ENCODE data around the gene NMNAT1. TPM values are rescaled to one million over a fixed set of nuclear protein-coding genes. Genes with fewer than 3 reads are reported as not detected.
A peak's percentile ranks its signal among the peaks of the same experiment; 100 is the strongest.
"Not testable (repeated sequence)": the region's sequence is repeated elsewhere in the genome, so short reads cannot be mapped to it uniquely, and the experiment has no call there.

Gene NMNAT1
- total and polyA plus RNA-seq, 5 donors, result 13.1 to 19.1 (median 17.8) TPM

GRCh38 chr1:9989773-9990172 is 46.5 kb downstream of the NMNAT1 start:
- H3K4me1 ChIP-seq (ENCODE audit: control insufficient read depth, insufficient read depth, low read length), result peaks cover 3% of the 10 kb centered on the region
- no peaks in the 10 kb centered on the region for H3K27me3 ChIP-seq (ENCODE audit: control insufficient read depth, insufficient read depth)
- H3K4me3 ChIP-seq (ENCODE audit: low read length), result no peak overlapping the region
- no peak for DNase-seq
- intact Hi-C loops (cut with DNase I), result no loop called here
- ATAC-seq, result no peak
- WGBS, result 84% methylated on average over 5 of the region's 5 CpGs
- no peaks in the 10 kb centered on the region for H3K9me3 ChIP-seq (ENCODE audit: control insufficient read depth, low read length)
- H3K27ac ChIP-seq (ENCODE audit: low read length), result no peak overlapping the region

GRCh38 chr1:9990944-9991343 is 47.7 kb downstream of the NMNAT1 start:
- no peaks in the 10 kb centered on the region for H3K27me3 ChIP-seq (ENCODE audit: control insufficient read depth, insufficient read depth)
- 38% methylated on average over 2 of the region's 2 CpGs for WGBS
- no peaks in the 10 kb centered on the region for H3K9me3 ChIP-seq (ENCODE audit: control insufficient read depth, low read length)
- peaks cover 3% of the 10 kb centered on the region for H3K4me1 ChIP-seq (ENCODE audit: control insufficient read depth, insufficient read depth, low read length)
- H3K27ac ChIP-seq (ENCODE audit: low read length), result peak overlapping the region; percentile 14
- no peak overlapping the region for H3K4me3 ChIP-seq (ENCODE audit: low read length)
- DNase-seq (peak; percentile 47 to 73 (median 62)), ATAC-seq (peak; percentile 77 to 82)
- intact Hi-C loops (cut with DNase I), result no loop called here

- 62% methylated on average over 5 of the region's 5 CpGs for WGBS
- intact Hi-C loops (cut with DNase I), result no loop called here
- Histone ChIP-seq H3K4me1 (ENCODE audit: control insufficient read depth, insufficient read depth, low read length) (peaks cover 3% of the 10 kb centered on the region), H3K27me3 (ENCODE audit: control insufficient read depth, insufficient read depth) (no peaks in the 10 kb centered on the region), H3K27ac (ENCODE audit: low read length) (peak overlapping the region; percentile 86), H3K9me3 (ENCODE audit: control insufficient read depth, low read length) (no peaks in the 10 kb centered on the region), H3K4me3 (ENCODE audit: low read length) (no peak overlapping the region)
- no peak for DNase-seq
- peak in 1 of 2 donors; percentile 73 for ATAC-seq
Measured at GRCh38 chr1:9992910-9993309, 49.6 kb downstream of the NMNAT1 start.

GRCh38 chr1:9993561-9994075 is 50.3 kb downstream of the NMNAT1 start:
- WGBS, result 64% methylated on average over 7 of the region's 7 CpGs
- Histone ChIP-seq H3K27me3 (ENCODE audit: control insufficient read depth, insufficient read depth) (no peaks in the 10 kb centered on the region), H3K27ac (ENCODE audit: low read length) (peak overlapping the region; percentile 86), H3K4me1 (ENCODE audit: control insufficient read depth, insufficient read depth, low read length) (peaks cover 3% of the 10 kb centered on the region), H3K9me3 (ENCODE audit: control insufficient read depth, low read length) (no peaks in the 10 kb centered on the region), H3K4me3 (ENCODE audit: low read length) (no peak overlapping the region)
- DNase-seq, result no peak
- intact Hi-C loops (cut with DNase I), result no loop called here
- ATAC-seq, result no peak

GRCh38 chr1:9996624-9997582 is 53.6 kb downstream of the NMNAT1 start, which contains the start of gene RBP7:
Gene RBP7, plus strand, starts transcription at chr1:9997228. Its CDS starts 31 bp downstream, at chr1:9997259.
- H3K4me1 ChIP-seq (ENCODE audit: control insufficient read depth, insufficient read depth, low read length), result no peaks in the 10 kb centered on the region
- peak within 1 kb of the TSS; percentile 40 for H3K27ac ChIP-seq (ENCODE audit: low read length)
- peak within 1 kb of the TSS; percentile 66 for H3K4me3 ChIP-seq (ENCODE audit: low read length)
- H3K9me3 ChIP-seq (ENCODE audit: control insufficient read depth, low read length), result no peaks in the 10 kb centered on the region
- ATAC-seq, result peak; percentile 73 to 74
- H3K27me3 ChIP-seq (ENCODE audit: control insufficient read depth, insufficient read depth), result no peaks in the 10 kb centered on the region
- peak; percentile 23 to 78 (median 76) for DNase-seq
- intact Hi-C loops (cut with DNase I), result no loop called here
- 7% methylated on average over 71 of the region's 71 CpGs for WGBS

- no peak overlapping the region for H3K27ac ChIP-seq (ENCODE audit: low read length)
- no peaks in the 10 kb centered on the region for H3K27me3 ChIP-seq (ENCODE audit: control insufficient read depth, insufficient read depth)
- ATAC-seq, result no peak
- WGBS, result 81% methylated on average over 8 of the region's 8 CpGs
- no peaks in the 10 kb centered on the region for H3K9me3 ChIP-seq (ENCODE audit: control insufficient read depth, low read length)
- DNase-seq, result no peak
- H3K4me1 ChIP-seq (ENCODE audit: control insufficient read depth, insufficient read depth, low read length), result no peaks in the 10 kb centered on the region
- no peak overlapping the region for H3K4me3 ChIP-seq (ENCODE audit: low read length)
- intact Hi-C loops (cut with DNase I), result no loop called here
Measured at GRCh38 chr1:10001016-10001665, 57.9 kb downstream of the NMNAT1 start.

- H3K27ac ChIP-seq (ENCODE audit: low read length); H3K27me3 ChIP-seq (ENCODE audit: control insufficient read depth, insufficient read depth); H3K9me3 ChIP-seq (ENCODE audit: control insufficient read depth, low read length); intact Hi-C loops (cut with DNase I); H3K4me1 ChIP-seq (ENCODE audit: control insufficient read depth, insufficient read depth, low read length); ATAC-seq; H3K4me3 ChIP-seq (ENCODE audit: low read length); DNase-seq: not testable (repeated sequence)
- WGBS, result 93% methylated on average over 8 of the region's 8 CpGs
Measured at GRCh38 chr1:10005248-10005647, 62.0 kb downstream of the NMNAT1 start.

GRCh38 chr1:10007169-10007568 is 63.9 kb downstream of the NMNAT1 start:
- H3K4me1 ChIP-seq (ENCODE audit: control insufficient read depth, insufficient read depth, low read length), result no peaks in the 10 kb centered on the region
- 46% methylated on average over 4 of the region's 4 CpGs for WGBS
- ATAC-seq (no peak), DNase-seq (no peak)
- no peaks in the 10 kb centered on the region for H3K27me3 ChIP-seq (ENCODE audit: control insufficient read depth, insufficient read depth)
- H3K4me3 ChIP-seq (ENCODE audit: low read length), result no peak overlapping the region
- no peaks in the 10 kb centered on the region for H3K9me3 ChIP-seq (ENCODE audit: control insufficient read depth, low read length)
- intact Hi-C loops (cut with DNase I), result no loop called here
- no peak overlapping the region for H3K27ac ChIP-seq (ENCODE audit: low read length)

- Histone ChIP-seq H3K27ac (ENCODE audit: low read length) (no peak overlapping the region), H3K4me3 (ENCODE audit: low read length) (no peak overlapping the region), H3K27me3 (ENCODE audit: control insufficient read depth, insufficient read depth) (no peaks in the 10 kb centered on the region), H3K4me1 (ENCODE audit: control insufficient read depth, insufficient read depth, low read length) (no peaks in the 10 kb centered on the region), H3K9me3 (ENCODE audit: control insufficient read depth, low read length) (no peaks in the 10 kb centered on the region)
- ATAC-seq (no peak), DNase-seq (no peak)
- 83% methylated on average over 5 of the region's 5 CpGs for WGBS
- intact Hi-C loops (cut with DNase I), result no loop called here
Measured at GRCh38 chr1:10014016-10014415, 70.7 kb downstream of the NMNAT1 start.

GRCh38 chr1:10019561-10019960 is 76.3 kb downstream of the NMNAT1 start:
- Histone ChIP-seq H3K27me3 (ENCODE audit: control insufficient read depth, insufficient read depth) (no peaks in the 10 kb centered on the region), H3K27ac (ENCODE audit: low read length) (no peak overlapping the region), H3K4me1 (ENCODE audit: control insufficient read depth, insufficient read depth, low read length) (no peaks in the 10 kb centered on the region), H3K9me3 (ENCODE audit: control insufficient read depth, low read length) (no peaks in the 10 kb centered on the region), H3K4me3 (ENCODE audit: low read length) (no peak overlapping the region)
- DNase-seq (no peak), ATAC-seq (peak; percentile 26 to 67)
- intact Hi-C loops (cut with DNase I), result no loop called here

GRCh38 chr1:10020086-10020485 is 76.8 kb downstream of the NMNAT1 start:
- intact Hi-C loops (cut with DNase I), result no loop called here
- no peak for ATAC-seq
- WGBS, result 77% methylated on average over 3 of the region's 3 CpGs
- Histone ChIP-seq H3K27ac (ENCODE audit: low read length) (no peak overlapping the region), H3K4me1 (ENCODE audit: control insufficient read depth, insufficient read depth, low read length) (no peaks in the 10 kb centered on the region), H3K9me3 (ENCODE audit: control insufficient read depth, low read length) (no peaks in the 10 kb centered on the region), H3K4me3 (ENCODE audit: low read length) (no peak overlapping the region), H3K27me3 (ENCODE audit: control insufficient read depth, insufficient read depth) (no peaks in the 10 kb centered on the region)
- no peak for DNase-seq

Measured in right cardiac atrium (tissue), 5 donors.